Urinary bladder (tissue), 4 donors: ENCODE results near the gene IGFLR1. TPM values are rescaled to one million over a fixed set of nuclear protein-coding genes. Genes with fewer than 3 reads are reported as not detected.
"Not testable (repeated sequence)": the region's sequence is repeated elsewhere in the genome, so short reads cannot be mapped to it uniquely, and the experiment has no call there.

Experiments
- DNase-seq: peaks from one replicate; pipeline ENCODE4 v3.0.0-alpha.2; 2015; ENCODE audit errors: extremely low spot score
- H3K27ac ChIP-seq: one replicate; pipeline ENCODE4 v1.5.1; 2013; ENCODE audit warnings: low read depth, mild to moderate bottlenecking, moderate library complexity
- H3K36me3 ChIP-seq: one replicate; pipeline ENCODE4 v1.6.1; 2013; ENCODE audit warnings: mild to moderate bottlenecking, moderate library complexity; ENCODE audit not compliant: insufficient read depth
- H3K4me1 ChIP-seq: one replicate; pipeline ENCODE4 v1.6.1; 2013; ENCODE audit warnings: mild to moderate bottlenecking, moderate library complexity; ENCODE audit not compliant: insufficient read depth
- H3K4me3 ChIP-seq: one replicate; pipeline ENCODE4 v1.5.1; 2013; ENCODE audit warnings: low read depth, low read length
- WGBS: extraction: QIAGEN DNeasy Blood & Tissue Kit; methylation state at CpG from one replicate; pipeline ENCODE4 v1.1.7; 2013; 5-methylcytosine and 5-hydroxymethylcytosine counted together
- polyA plus RNA-seq: library from polyadenylated mRNA; stranded (reverse); fragments of 200-250 nt; gene quantifications from one replicate; pipeline ENCODE4 v1.2.3, GENCODE V29; 2013
- total RNA-seq: library from RNA; depleted of rRNA; stranded (reverse); fragments of >200 nt; gene quantifications from one replicate; pipeline ENCODE4 v1.2.3, GENCODE V29; 2014
- donor health status: healthy with polysubstance abuse.
- donor health status: healthy.

The IGFLR1 gene
- total and polyA plus RNA-seq, 2 donors = 0.53 to 21.2 TPM

- no peaks in the 10 kb centered on the region for H3K4me1 ChIP-seq
- no peak overlapping the region for H3K4me3 ChIP-seq
- DNase-seq = no peak
- H3K27ac ChIP-seq = no peak overlapping the region
- WGBS = 87% methylated on average over 35 of the region's 35 CpGs
- H3K36me3 ChIP-seq = peaks cover 17% of the 10 kb centered on the region
These were observed 8.8 kb downstream of the IGFLR1 start for GRCh38 chr19:35733180-35734125.

- no peak for DNase-seq
These were observed 9.6 kb downstream of the IGFLR1 start for GRCh38 chr19:35732540-35733179.

GRCh38 chr19:35731779-35732405 is 10.4 kb downstream of the IGFLR1 start:
- WGBS = 85% methylated on average over 21 of the region's 21 CpGs
- no peak for DNase-seq
- peaks cover 18% of the 10 kb centered on the region for H3K36me3 ChIP-seq

More at GRCh38 chr19:35732540-35733179, 9.6 kb downstream of the IGFLR1 start:
- WGBS = 79% methylated on average over 25 of the region's 25 CpGs
- H3K27ac ChIP-seq = no peak overlapping the region
- no peak overlapping the region for H3K4me3 ChIP-seq
- H3K36me3 ChIP-seq = peaks cover 16% of the 10 kb centered on the region
- H3K4me1 ChIP-seq = no peaks in the 10 kb centered on the region

GRCh38 chr19:35731353-35731752 is 10.9 kb downstream of the IGFLR1 start:
- Histone ChIP-seq H3K4me1 (no peaks in the 10 kb centered on the region), H3K4me3 (no peak overlapping the region), H3K27ac (no peak overlapping the region), H3K36me3 (peaks cover 17% of the 10 kb centered on the region)
- 85% methylated on average over 9 of the region's 9 CpGs for WGBS
- no peak for DNase-seq

More at GRCh38 chr19:35731779-35732405, 10.4 kb downstream of the IGFLR1 start:
- Histone ChIP-seq H3K27ac (no peak overlapping the region), H3K4me1 (no peaks in the 10 kb centered on the region), H3K4me3 (no peak overlapping the region)

GRCh38 chr19:35730326-35730725 is 11.9 kb downstream of the IGFLR1 start:
- Histone ChIP-seq H3K36me3 (peaks cover 17% of the 10 kb centered on the region), H3K4me1 (no peaks in the 10 kb centered on the region), H3K27ac (no peak overlapping the region), H3K4me3 (no peak overlapping the region)
- WGBS = 93% methylated on average over 18 of the region's 18 CpGs
- no peak for DNase-seq

- H3K4me1 ChIP-seq = no peaks in the 10 kb centered on the region
- 94% methylated on average over 11 of the region's 11 CpGs for WGBS
- H3K27ac ChIP-seq = no peak overlapping the region
- H3K36me3 ChIP-seq = peaks cover 17% of the 10 kb centered on the region
- no peak overlapping the region for H3K4me3 ChIP-seq
- no peak for DNase-seq
These were observed 12.5 kb downstream of the IGFLR1 start for GRCh38 chr19:35729763-35730162.

- no peaks in the 10 kb centered on the region for H3K4me1 ChIP-seq
- no peak for DNase-seq
- WGBS = 89% methylated on average over 18 of the region's 18 CpGs
These were observed 13.2 kb downstream of the IGFLR1 start for GRCh38 chr19:35729021-35729420.

GRCh38 chr19:35727956-35728706 is 14.1 kb downstream of the IGFLR1 start:
- WGBS = 91% methylated on average over 19 of the region's 19 CpGs
- Histone ChIP-seq H3K4me3 (no peak overlapping the region), H3K4me1 (no peaks in the 10 kb centered on the region), H3K27ac (no peak overlapping the region), H3K36me3 (peaks cover 23% of the 10 kb centered on the region)
- no peak for DNase-seq

More at GRCh38 chr19:35729021-35729420, 13.2 kb downstream of the IGFLR1 start:
- no peak overlapping the region for H3K27ac ChIP-seq
- H3K36me3 ChIP-seq = peaks cover 20% of the 10 kb centered on the region
- no peak overlapping the region for H3K4me3 ChIP-seq

- Histone ChIP-seq H3K4me3 (no peak overlapping the region), H3K27ac (no peak overlapping the region), H3K36me3 (peaks cover 23% of the 10 kb centered on the region), H3K4me1 (no peaks in the 10 kb centered on the region)
- 95% methylated on average over 25 of the region's 25 CpGs for WGBS
- no peak for DNase-seq
These were observed 14.9 kb downstream of the IGFLR1 start for GRCh38 chr19:35727053-35727955.

- DNase-seq = no peak
- WGBS = 94% methylated on average over 23 of the region's 23 CpGs
- H3K27ac ChIP-seq = no peak overlapping the region
- peaks cover 18% of the 10 kb centered on the region for H3K36me3 ChIP-seq
- H3K4me1 ChIP-seq = no peaks in the 10 kb centered on the region
- no peak overlapping the region for H3K4me3 ChIP-seq
These were observed 16.9 kb downstream of the IGFLR1 start for GRCh38 chr19:35725216-35725861.

GRCh38 chr19:35724560-35724959 is 17.7 kb downstream of the IGFLR1 start:
- WGBS = 95% methylated on average over 12 of the region's 12 CpGs
- Histone ChIP-seq H3K36me3 (peaks cover 15% of the 10 kb centered on the region), H3K4me1 (no peaks in the 10 kb centered on the region), H3K27ac (no peak overlapping the region), H3K4me3 (no peak overlapping the region)
- DNase-seq = no peak

GRCh38 chr19:35724132-35724531 is 18.1 kb downstream of the IGFLR1 start:
- 96% methylated on average over 7 of the region's 7 CpGs for WGBS
- DNase-seq, H3K27ac ChIP-seq, H3K4me1 ChIP-seq, H3K4me3 ChIP-seq: not testable (repeated sequence)
- H3K36me3 ChIP-seq = peaks cover 15% of the 10 kb centered on the region
